C4-2B (cell line): ENCODE data around the gene DNAJC30.

Source experiments
- H3K27ac ChIP-seq: fragments of 450-650 bp; 2 replicates; pipeline ENCODE4 v1.5.1; 2017
- CTCF ChIP-seq: fragments of 450-650 bp; conservative IDR thresholded peaks from 2 replicates; pipeline ENCODE4 v1.5.1; 2017; ENCODE audit warnings: mild to moderate bottlenecking
- ZFX ChIP-seq: fragments of 450-650 bp; IDR thresholded peaks from 2 replicates; pipeline ENCODE4 v1.6.1; 2017

The DNAJC30 gene

GRCh38 chr7:73642834-73643233, 40.4 kb downstream of the DNAJC30 start:
- no peak overlapping the region for H3K27ac ChIP-seq
- no peak for TF ChIP-seq ZFX
- no peak for TF ChIP-seq CTCF

- no peak for TF ChIP-seq CTCF
- H3K27ac ChIP-seq: no peak overlapping the region
Measured at GRCh38 chr7:73638911-73639310, 44.3 kb downstream of the DNAJC30 start.

- TF ChIP-seq CTCF (no peak), ZFX (no peak)
- H3K27ac ChIP-seq: no peak overlapping the region
Measured at GRCh38 chr7:73635428-73636200, 47.6 kb downstream of the DNAJC30 start.

- no peak overlapping the region for H3K27ac ChIP-seq
- TF ChIP-seq ZFX (no peak), CTCF (no peak)
Measured at GRCh38 chr7:73633844-73634243, 49.4 kb downstream of the DNAJC30 start.

- TF ChIP-seq CTCF (no peak), ZFX (no peak)
- H3K27ac ChIP-seq: no peak overlapping the region
Measured at GRCh38 chr7:73633323-73633722, 49.9 kb downstream of the DNAJC30 start.

GRCh38 chr7:73631558-73631957, 51.7 kb downstream of the DNAJC30 start:
- H3K27ac ChIP-seq: no peak overlapping the region
- TF ChIP-seq ZFX (no peak), CTCF (no peak)
